ENCODE results near the gene LPAR1.

GRCh38 chr9:111029260-111029659, 9.0 kb downstream of the LPAR1 start:
- TF ChIP-seq HDAC2 (IDR thresholded peaks at IDR 0.05) = no peak
- TF ChIP-seq, protein P1, sequence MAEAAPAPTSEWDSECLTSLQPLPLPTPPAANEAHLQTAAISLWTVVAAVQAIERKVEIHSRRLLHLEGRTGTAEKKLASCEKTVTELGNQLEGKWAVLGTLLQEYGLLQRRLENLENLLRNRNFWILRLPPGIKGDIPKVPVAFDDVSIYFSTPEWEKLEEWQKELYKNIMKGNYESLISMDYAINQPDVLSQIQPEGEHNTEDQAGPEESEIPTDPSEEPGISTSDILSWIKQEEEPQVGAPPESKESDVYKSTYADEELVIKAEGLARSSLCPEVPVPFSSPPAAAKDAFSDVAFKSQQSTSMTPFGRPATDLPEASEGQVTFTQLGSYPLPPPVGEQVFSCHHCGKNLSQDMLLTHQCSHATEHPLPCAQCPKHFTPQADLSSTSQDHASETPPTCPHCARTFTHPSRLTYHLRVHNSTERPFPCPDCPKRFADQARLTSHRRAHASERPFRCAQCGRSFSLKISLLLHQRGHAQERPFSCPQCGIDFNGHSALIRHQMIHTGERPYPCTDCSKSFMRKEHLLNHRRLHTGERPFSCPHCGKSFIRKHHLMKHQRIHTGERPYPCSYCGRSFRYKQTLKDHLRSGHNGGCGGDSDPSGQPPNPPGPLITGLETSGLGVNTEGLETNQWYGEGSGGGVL (CRISPR knock-in tag; IDR thresholded peaks at IDR 0.05) = no peak
- TF ChIP-seq GABPA (tag; conservative IDR thresholded peaks at IDR 0.05; ENCODE audit: low read depth) = no peak
- TF ChIP-seq SNRNP70 (optimal IDR thresholded peaks at IDR 0.05; ENCODE audit: low read depth, low read length) = no peak
- no peak for TF ChIP-seq CTCF (IDR thresholded peaks at IDR 0.05 in 2 of 3, conservative IDR thresholded peaks at IDR 0.05 in 1 of 3; ENCODE audit: insufficient read depth in 2 of 3, low read depth in 1 of 3, low read length in 3 of 3)
- no peak for TF ChIP-seq HMGN3 (IDR thresholded peaks at IDR 0.05; ENCODE audit: borderline replicate concordance, extremely low read depth, insufficient read length, low read depth, low read length)
- TF ChIP-seq NCOR1 (IDR thresholded peaks at IDR 0.05) = no peak
- TF ChIP-seq MAZ (CRISPR knock-in tag; conservative IDR thresholded peaks at IDR 0.05 in 1 of 2, IDR thresholded peaks at IDR 0.05 in 1 of 2) = no peak
- TF ChIP-seq ZSCAN29 (IDR thresholded peaks at IDR 0.05) = no peak
- no peak for TF ChIP-seq IFI16 (CRISPR knock-in tag; IDR thresholded peaks at IDR 0.05)
- TF ChIP-seq ETV6 (IDR thresholded peaks at IDR 0.05; ENCODE audit: borderline replicate concordance in 1 of 2, low read depth in 2 of 2, low read length in 1 of 2) = no peak
- TF ChIP-seq ETV6 (CRISPR knock-in tag; IDR thresholded peaks at IDR 0.05; ENCODE audit: borderline replicate concordance) = no peak
- TF ChIP-seq POLR2AphosphoS5 (IDR thresholded peaks at IDR 0.05; ENCODE audit: control insufficient read depth, insufficient read depth, low read depth, low read length) = no peak

Data from K562 (cell line).